Kidney capillary endothelial cell (primary cell): ENCODE results near the gene TRAP1.

ENCODE experiments used
- DNase-seq: peaks from one replicate; pipeline ENCODE4 v3.0.0-alpha.2; 2018; ENCODE audit warnings: low spot score

The TRAP1 gene

DNA sequence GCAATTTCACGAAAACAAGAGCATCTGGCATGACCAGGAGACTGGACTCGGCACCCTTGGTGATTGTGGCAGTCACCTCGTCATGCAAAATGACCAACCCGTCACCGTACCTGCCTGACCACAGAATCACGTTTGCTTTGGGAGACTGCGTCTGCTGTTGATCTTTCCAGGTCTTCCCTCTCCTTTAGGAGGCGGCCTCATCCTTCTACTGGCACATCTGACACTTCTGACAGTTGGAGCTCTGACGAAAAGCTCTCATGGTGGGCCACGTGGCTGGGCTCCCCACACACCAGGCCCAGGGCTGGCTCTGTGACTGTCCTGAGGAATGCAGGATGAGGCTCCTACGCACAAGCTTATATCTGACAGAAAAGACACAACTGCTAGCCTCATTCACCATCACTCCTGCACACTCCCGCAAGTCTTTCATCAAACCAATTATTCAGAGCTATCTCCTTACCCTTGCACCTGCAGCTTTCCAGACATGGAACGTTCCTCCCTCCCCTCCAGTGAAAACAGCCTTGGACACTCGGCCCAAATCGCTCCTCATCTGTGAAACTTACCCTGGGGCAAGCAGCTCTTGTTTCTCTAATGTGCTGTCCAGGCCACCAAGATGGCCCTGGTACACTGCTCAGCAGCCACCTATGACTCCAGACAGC lies 3.6 kb downstream of the TRAP1 start:
- DNase-seq, result no peak

DNA sequence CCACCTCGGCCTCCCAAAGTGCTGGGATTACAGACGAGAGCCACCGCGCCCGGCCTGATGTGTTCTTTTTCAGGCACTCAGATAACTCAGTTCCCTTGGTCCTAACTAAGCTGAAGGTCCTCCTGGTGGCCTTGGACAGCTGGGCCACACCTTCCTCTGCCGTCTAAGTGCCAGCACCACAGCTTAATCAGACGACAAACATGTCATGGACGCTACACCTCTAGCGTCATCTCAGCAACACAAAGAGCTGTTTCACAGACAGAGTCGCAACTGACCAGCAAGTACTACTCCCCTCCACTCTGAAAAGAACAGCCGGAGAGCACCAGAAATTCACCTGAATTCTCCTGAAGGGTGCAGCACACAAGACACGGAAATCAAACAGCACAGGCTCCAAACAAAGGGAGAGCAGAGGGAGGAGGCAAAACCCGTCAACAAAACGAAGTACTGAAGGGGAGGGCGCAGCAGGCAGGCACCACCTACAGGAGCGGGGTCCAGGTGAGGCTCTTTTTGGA lies 4.4 kb downstream of the TRAP1 start:
- no peak for DNase-seq

DNA sequence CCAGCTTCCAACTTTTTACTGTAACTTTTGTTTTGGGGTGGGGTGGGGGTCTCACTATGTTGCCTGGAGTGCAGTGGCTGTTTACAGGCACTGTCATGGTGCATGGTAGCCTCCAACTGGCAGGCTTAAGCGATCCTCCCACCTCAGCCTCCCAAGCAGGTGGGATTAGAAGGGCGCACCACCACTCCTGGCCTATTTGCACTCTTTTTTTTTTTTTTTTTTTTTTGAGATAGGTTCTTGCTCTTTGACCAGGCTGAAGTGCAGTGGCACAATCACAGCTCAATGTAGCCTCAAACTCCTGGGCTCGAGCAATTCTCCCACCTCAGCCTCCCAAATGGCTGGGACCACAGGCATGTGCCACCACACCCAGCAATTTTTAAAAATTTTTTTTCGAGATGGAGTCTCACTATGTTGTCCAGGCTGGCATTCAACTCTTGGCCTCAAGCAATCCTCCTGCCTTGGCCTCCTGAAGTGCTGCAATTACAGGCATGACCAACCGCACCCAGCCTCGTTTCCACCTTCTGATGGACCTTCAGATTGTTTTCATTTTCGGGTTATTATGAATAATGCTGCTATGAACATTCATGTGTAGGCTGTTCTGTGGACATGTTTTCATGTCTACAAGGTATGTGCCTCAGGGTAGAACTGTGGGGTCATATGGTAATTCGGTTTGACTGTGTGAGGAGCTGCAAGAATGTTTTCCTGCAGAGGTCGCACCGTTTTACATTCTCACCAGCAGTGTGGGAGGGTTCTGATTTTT lies 10.9 kb downstream of the TRAP1 start:
- no peak for DNase-seq

DNA sequence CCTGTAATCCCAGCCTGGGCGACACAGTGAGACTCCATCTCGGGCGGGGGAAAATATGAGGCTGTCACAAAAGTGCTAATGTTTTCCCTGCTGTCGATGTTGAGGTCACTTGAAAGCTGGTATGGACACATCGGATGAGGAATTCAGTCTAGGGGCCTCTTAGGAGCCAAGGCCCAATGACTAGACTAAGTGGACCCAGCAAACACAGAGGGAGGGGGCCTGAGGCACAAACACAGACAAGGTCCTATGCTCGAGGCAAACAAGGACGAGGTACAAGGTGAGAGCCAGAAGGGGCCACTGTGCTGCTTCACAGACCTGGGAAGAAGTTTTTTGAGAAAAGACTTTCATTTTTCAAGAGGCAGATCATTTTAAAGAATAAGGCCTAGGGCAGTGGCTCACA lies 15.2 kb downstream of the TRAP1 start:
- DNase-seq, result no peak

DNA sequence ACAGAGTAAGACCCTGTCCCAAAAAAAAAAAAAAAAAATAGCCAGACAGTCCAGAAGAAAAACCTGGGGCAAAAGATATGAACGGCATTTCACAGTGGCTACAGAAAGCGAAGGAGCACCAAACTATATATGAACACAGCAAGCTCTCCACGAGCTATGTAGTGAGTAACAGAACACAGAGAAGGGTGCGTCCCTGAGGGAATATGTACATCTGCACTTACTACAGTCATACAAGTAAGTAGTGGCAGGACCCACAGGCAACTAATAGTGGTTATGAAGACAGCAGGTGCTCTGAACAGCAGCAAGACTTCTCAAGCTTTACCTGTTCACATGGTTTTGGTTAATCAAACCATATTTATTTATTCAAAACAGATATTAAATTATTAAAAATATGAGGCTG lies 15.8 kb downstream of the TRAP1 start:
- no peak for DNase-seq

DNA sequence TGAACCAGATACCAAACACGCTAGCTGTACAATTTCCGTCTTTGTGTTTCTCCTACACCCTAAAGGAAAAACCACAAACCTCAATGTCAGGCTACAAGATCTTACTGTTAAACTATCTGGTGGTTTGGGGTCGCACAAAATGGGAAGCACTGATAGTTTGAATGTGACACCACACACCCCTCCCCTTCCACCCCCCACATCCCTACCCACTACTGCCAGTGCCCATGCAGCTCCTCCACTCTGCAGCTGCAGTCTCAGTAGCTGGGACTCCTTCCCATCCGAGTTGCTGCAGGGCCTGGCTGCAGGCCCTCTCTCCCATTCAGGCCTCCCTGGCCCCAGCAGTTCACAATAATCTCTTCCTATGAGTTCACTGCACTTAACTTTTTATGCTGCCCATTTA lies 18.4 kb downstream of the TRAP1 start:
- DNase-seq, result no peak

DNA sequence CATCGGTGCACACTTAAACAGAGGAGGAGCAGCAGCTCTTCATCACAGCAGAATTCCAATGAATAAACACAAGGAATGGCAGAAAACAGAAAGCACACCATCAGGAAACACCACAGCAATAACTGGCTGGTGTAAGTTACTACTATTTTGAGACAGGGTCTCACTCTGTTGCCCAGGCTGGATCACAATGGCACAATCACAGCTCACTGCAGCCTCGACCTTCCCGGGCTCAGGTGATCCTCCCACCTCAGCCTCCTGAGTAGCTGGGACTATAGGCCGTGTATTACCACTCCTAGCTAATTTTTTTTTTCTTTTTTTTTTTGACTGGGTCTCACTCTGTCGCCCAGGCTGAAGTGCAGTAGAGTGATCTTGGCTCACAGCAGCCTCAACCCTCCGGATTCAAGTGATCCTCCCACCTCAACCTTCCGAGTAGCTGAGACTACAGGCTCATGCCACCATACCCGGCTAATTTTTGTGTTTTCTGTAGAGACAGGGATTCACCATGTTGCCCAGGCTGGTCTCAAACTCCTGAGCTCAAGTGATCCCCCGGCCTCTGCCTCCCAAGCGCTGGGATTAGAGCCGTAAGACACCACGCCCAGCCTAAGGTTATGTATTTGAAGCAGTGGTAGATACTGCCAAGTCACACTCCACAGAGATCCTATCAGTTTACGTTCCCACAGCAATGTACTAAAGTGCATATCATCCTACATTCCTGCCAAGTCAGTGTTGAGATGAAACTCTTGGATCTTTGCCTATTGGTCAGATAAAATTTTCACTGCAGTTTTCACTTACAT lies 20.7 kb downstream of the TRAP1 start:
- DNase-seq, result no peak

DNA sequence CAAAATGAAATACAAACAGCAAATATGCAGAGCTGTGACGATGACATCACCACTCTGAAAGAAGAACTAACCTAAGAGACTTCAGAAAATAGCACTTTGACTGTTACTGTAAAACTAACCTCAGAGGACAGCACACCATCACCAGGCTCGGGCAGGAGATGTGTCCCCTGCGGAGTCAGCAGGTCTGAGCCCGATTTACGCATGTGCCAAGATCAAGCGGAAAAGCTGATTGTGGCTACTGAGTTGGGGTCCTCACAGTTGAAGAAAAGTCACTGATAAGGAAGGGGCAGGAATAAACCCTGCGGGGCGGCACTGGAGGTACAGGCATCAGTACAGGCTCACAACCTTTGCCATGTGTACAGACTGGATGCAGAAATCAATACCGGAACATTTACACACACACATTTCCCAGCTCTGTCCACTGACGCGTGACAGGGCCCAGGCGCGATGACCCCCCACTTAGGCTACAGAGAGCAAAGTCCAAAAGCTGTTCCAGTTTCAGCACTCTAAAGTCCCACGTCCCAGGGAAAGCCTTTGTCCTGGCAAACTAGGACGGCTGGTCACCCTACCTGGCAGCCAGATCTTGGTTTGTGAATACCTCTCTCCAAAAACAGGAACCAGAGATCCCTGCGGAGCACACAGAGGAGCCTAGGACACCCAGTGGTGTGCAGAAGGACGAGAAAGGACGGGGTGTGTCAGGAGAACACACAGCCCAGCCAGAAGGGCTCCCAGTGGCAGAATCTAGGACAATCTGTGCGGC lies 21.5 kb downstream of the TRAP1 start:
- no peak for DNase-seq

DNA sequence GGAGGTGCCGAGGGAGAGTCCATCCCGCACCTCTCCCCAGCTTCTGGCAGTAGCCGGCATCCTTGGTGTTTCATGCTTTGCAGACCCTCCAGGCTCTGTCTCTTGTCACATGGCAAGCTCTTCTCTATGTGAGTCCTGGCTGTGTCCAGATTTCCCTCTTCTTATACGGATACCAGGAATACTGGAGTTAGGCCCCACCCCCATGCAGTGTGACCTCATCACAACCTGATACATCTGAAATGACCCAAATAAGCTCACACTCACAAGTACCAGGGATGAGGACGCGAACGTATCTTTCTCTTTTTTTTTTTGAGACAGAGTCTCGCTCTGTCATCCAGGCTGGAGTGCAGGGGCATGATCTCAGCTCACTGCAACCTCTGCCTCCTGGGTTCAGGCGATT lies 23.3 kb downstream of the TRAP1 start:
- no peak for DNase-seq

DNA sequence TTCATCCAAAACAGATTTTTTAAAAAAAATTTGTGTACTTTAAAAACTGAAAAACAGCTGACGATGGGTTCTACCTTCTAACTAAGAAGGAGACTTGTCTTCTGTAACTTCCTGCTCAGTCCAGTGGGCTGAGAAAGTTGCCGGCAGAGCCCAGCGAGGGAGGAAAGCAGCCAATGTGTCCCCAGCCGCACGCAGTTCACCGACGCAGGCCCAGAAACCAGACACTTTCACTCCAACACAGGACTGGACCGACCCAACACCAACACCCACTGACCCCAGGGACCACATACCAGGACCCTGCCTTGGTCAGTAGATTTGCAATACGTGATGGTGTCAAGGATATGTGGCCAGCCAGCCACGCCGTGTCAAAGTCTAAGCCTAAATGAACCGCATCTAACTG lies 25.6 kb downstream of the TRAP1 start:
- DNase-seq, result no peak

DNA sequence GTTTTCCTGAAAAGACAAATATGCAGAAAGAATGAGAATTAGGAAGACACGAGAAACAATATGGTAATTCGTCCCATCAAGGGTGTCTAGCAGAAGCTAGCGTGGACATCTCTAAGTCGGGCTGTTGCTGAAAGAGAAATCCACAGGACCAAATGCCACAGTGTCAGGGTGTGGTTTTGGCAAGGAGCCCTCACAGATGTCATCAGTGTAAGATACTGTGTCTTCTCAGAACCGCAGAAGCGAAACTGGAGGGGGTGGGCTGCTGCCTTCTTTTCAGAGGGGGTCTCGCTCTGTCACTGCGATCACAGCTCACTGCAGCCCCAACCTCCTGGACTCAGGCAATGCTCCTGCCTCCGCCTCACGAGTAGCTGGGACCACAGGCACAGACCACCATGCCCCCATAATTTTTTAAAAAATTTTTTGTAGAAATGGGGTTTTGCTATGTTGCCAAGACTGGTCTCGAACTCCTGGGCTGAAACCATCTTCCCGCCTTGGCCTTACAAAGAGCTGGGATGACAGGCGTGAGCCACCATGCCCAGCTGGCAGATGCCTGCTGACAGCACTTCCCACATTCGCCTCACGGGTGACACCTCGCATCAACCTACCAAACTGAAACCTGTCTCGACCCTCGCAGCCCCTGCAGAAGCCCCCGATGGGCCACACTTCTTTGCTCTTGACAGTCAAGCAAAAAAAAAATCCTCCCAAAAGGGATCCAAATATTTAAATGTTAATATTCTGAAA lies 26.2 kb downstream of the TRAP1 start:
- no peak for DNase-seq

DNA sequence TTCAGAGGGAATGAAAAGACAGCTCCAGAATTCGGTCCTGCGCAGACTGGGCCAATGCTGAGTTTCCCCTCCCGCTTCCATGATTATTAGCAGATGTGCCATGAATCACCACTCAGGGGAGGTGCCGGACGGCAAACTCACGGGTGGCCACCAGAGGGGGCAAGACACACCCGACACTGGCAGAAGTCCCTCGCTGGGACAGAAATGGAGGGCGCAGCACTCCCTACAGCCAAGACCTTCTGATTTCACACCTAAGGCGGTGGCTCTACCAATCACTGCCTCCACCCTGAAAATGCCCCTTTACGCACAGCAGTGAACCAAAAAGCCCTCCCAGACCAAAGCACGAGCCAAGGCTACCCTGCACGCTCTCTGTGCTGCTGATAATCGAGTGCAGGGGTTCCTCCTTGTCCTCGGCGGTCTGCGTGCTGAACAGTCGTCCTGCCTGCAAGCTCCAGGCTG lies 26.8 kb downstream of the TRAP1 start:
- peak; percentile 90 for DNase-seq

DNA sequence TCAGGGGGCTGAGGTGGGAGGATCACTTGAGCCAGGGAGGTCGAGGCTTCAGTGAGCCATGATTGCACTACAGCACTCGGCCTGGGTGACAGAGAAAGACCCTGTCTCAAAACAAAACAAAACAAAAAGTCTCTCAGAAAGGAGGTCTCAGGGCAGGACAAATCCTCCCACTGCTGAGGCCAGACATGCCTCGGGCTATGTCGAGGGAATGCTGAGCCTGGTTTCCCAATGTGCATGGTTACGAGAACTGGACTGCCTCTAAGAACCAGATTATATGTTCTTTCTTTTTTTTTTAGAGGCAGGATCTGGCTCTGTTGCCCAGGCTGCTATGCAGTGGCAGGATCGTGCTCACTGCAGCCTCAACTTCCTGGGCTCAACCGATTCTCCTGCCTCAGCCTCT lies 27.6 kb downstream of the TRAP1 start:
- DNase-seq, result no peak

DNA sequence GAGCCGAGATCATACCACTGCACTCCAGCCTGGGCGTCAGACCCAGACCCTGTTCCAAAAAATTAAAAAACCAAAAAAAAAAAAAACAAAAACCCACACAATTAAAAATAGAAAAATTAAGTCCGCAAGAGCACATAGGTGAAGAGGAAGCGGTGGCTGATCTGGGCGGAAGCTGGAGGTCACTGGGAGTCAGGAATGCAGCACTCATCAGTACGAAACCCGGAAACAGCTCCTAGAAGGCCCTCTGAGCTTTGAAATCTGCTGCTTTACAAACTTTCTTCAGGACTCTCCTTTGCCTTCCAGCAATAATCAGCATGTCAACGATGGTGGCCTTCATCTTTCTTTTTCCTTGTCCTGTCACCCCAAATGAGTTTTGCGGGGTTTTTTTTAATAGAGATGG lies 29.5 kb downstream of the TRAP1 start:
- DNase-seq, result peak; percentile 65

DNA sequence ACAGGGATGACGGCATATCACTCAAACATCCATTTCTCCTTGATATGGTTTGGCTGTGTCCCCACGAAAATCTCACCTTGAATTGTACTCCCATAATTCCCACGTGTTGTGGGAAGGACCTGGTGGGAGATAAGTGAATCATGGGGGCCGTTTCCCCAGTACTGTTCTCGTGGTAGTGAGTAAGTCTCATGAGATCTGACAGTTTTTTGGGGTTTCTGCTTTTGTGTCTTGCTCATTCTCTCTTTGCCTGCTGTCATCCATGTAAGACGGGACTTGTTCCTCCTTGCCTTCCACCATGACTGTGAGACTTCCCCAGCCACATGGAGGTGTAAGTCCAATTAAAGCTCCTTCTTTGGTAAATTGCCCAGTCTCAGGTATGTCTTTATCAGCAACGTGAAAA lies 30.3 kb downstream of the TRAP1 start:
- no peak for DNase-seq

DNA sequence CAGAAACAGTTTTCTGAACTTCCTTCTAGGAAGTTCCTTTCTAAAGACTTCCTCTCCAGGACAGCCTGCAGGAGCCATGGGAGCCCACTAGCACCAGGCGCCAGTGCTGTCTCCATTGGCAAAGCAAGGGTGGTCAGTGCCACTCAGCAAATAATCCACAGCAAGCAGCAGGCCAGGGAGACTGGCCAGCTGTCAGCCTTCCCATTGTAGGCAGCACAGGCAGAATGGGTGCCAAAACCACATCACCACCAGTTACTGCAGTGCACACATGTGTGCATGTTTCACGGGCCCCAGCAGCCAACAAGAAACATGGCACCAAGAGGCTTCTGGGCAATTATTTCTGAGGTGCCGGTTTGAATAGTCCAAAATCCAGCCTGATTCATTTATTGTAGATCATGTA lies 36.1 kb downstream of the TRAP1 start:
- no peak for DNase-seq

DNA sequence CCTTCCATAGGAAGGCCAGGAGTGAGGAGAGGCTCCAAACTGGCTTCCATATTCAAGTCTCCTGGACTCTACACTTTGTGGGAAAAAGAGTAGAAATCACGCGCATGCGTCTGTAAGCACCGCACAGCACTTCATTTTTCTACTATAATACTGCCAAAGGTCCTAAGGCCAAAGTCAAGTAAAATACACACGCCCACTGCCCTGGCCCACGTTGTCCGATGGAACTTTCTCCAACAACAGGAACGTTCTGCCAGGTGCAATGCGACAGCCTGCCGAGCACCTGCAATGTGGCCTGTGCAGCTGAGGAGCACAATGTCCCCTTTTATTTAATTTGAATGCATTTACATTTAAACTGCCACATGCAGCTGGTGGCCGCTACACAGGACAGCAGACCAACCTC lies 39.3 kb downstream of the TRAP1 start:
- no peak for DNase-seq

DNA sequence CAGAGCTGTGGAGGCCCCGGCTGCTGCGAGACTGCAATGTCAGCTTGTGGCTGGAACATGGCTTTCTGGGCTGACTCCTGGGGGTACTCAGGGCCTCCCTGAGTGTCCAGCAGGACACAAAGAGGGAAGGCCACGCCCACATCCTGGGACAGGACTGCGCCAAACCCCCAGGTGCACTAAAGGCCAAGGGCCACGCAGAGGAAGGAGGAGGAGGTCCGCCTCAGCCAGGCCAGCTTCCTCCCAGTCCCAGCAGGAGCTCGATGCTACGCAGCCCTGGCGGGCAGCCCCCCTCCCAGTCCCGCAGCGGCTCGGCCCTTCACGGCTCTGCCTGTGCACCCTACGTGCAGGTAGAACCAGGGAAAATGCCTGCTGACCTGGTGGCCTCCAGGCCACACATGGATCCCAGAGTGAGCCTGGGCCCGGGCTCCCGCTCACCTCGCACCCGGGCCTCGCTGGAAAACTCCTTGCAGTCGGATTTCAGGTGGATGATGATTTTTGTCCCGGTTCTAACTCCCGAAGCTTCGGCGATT lies 41.7 kb downstream of the TRAP1 start:
- DNase-seq, result no peak

DNA sequence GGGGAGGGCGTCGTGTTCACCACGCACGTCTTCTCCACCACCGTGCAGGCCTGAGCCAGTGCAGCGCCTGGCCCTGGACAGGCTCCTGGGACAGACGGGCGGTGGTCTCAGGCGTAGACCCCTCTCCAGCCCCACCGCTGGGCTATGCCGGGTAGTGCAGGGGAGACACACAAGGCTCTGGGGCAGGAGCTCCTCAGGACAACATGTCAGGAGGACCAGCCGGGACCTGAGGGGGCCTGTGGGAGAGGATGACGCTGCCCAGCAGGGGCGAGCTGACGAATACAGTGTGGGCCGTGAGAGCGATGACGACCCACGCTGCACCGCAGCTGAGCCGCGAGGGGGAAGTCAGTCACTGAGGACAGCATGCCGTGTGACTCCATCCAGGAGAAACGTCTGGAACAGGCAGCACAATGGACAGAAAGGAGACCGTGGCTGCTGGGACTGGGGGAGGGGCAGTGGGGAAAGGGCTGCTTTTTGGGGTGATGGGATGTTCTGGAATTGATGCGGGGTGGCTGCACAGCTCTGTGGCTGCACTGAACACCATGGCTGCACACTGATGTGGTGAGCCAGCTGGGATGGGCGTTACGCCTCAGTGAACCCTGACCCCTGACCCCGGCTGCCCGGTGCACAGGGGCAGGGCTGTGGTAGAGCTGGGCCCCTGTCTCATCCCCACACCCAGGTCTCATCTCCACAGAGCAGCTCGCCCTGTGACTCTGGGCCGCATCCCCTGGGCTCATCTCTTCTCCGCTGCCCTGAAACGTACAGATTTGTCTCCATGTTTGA lies 42.6 kb downstream of the TRAP1 start:
- no peak for DNase-seq

DNA sequence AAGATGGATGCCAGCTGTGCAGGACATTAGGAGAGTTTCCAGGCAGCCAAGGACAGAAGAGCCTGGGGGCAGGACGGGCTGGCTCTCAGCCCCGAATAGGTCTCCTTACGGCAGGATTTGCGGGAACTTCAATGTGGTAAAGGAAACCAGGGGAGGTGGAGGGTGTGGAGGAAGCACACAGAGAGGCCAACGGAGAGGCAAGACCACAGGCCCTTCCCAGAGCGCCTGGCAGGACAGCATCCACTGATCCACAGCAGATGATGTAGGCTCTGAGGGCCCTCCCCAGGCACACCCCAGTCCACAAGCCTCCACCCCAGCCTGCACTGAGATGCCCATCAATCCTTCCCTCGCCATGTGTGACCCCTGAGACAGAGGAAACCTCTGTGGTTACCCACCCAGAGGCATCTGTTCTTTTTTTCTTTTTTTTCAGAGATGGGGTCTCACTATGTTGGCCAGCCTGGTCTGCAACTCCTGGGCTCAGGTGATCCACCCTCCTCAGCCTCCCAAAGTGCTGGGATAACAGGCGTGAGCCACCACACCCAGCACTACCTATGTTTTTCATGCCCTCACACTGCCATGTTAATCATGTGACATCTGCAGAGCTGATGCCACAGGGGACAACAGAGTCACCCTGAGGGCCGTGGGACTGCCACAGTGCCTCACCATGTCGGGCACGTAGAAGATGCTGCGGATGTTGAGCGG lies 43.5 kb downstream of the TRAP1 start:
- DNase-seq, result no peak
